SK-N-SH (cell line): ENCODE measurements around the gene LRP1.

Source experiments
- CTCF ChIP-seq: fragments of 200-600 bp; sonication (generic); IDR thresholded peaks from 2 replicates; pipeline ENCODE4 v1.6.1; 2017; ENCODE audit warnings: antibody characterized with exemption, mild to moderate bottlenecking, moderate library complexity
- POLR2AphosphoS5 ChIP-seq: IDR thresholded peaks from 2 replicates; pipeline ENCODE4 v1.6.1; 2012; ENCODE audit warnings: low read depth, low read length
- REST ChIP-seq: IDR thresholded peaks from 2 replicates; pipeline ENCODE4 v1.6.1; 2012; ENCODE audit warnings: mild to moderate bottlenecking, low read depth, low read length, moderate library complexity
- YY1 ChIP-seq: IDR thresholded peaks from 2 replicates; pipeline ENCODE4 v1.4.0; 2012; ENCODE audit warnings: low read depth, mild to moderate bottlenecking

DNA sequence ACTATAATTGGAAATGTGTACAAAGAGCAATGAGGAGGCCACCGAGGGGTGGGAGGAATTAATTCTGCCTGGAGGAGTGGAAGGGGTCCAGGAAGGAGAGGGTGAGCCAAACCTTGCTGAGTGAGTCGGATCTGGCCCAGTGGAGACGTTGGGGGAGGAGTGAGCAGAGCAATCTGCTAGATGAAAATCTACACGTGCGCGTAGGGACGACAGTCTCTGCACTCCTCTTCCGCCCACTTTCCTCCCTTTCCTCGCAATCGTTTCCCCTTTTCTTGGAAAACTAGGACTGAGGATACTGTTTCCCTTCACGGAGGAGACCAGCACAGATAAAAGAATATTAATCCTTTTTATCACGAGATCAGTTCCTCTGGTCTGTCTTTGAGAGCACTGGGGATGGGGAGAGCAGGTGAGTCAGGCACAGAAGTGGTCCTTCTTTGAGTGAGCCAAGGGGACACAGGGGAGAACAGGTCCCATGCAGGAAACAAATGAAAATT, 42.2 kb upstream of the LRP1 start:
- TF ChIP-seq REST, result no peak
- no peak for TF ChIP-seq YY1
- TF ChIP-seq POLR2AphosphoS5, result no peak
- TF ChIP-seq CTCF, result no peak
